Pancreas (tissue), 10 donors: ENCODE data around the gene RGS8. TPM values are rescaled to one million over a fixed set of nuclear protein-coding genes. Genes with fewer than 3 reads are reported as not detected.
"Not testable (repeated sequence)": the region's sequence is repeated elsewhere in the genome, so short reads cannot be mapped to it uniquely, and the experiment has no call there.

Experiments used
- ATAC-seq, 4 donors: fragments of 200-7000 bp; cut with Tn5 transposase; one replicate each; pipeline versions ENCODE4 v1.8.0 to v1.9.1; 2020; ENCODE audit warnings: mild to moderate bottlenecking in 4 of 4, moderate library complexity in 4 of 4
- DNase-seq, 6 donors: peaks; one replicate each; pipeline ENCODE4 v3.0.0-alpha.2; 2020
- FAIRE-seq: peaks from 2 replicates; lab custom pipeline; 2012; peaks lifted over from hg19 to GRCh38; lab: Jason Lieb, UNC
- H3K27ac ChIP-seq, 4 donors: fragments of 200-600 bp; sonication (generic); 1 replicate in 3 of 4; 2 replicates in 1 of 4; pipeline versions ENCODE4 v1.5.0 to v1.8.0; 2020
- H3K27me3 ChIP-seq, 4 donors: fragments of 200-600 bp; one replicate each; pipeline ENCODE4 v1.8.0; 2021
- H3K36me3 ChIP-seq, 3 donors: fragments of 200-600 bp; sonication (generic) in 1 of 3; one replicate each; pipeline versions ENCODE4 v1.5.0 to v1.8.0; 2020 to 2021
- H3K4me1 ChIP-seq, 3 donors: fragments of 200-600 bp; one replicate each; pipeline ENCODE4 v1.8.0; 2021
- H3K4me3 ChIP-seq, 4 donors: fragments of 200-600 bp; sonication (generic) in 2 of 4; one replicate each; pipeline versions ENCODE4 v1.5.0 to v1.8.0; 2020 to 2021
- H3K9me3 ChIP-seq, 4 donors: fragments of 200-600 bp; one replicate each; pipeline ENCODE4 v1.8.0; 2021
- WGBS, 2 donors: extraction: QIAGEN DNeasy Blood & Tissue Kit; methylation state at CpG; one replicate each; pipeline ENCODE4 v1.1.7; 2013; 5-methylcytosine and 5-hydroxymethylcytosine counted together
- intact Hi-C, 3 donors: fragments of 100-400 bp; cut with DNase I; formaldehyde crosslinking; loops; one replicate each; pipeline versions ENCODE4 v1.11.1 to v1.14.2; 2022
- polyA plus RNA-seq, 2 donors: library from polyadenylated mRNA; stranded (reverse); fragments of 200-250 nt; gene quantifications; one replicate each; pipeline ENCODE4 v1.2.3, GENCODE V29; 2013
- total RNA-seq, 6 donors: library from RNA; stranded (reverse); fragmentation: NEBNext Ultra II Directional in 4 of 6; extraction: Animal tissue kit (Norgen Biotek cat#: 25700) in 4 of 6; gene quantifications; one replicate each; pipeline versions ENCODE4 v1.2.1 to v1.2.4, GENCODE V29; 2021 to 2023
- TF ChIP-seq, protein P1 (sequence below), 4 donors: fragments of 200-600 bp; sonication (generic) in 3 of 4; IDR thresholded peaks; one replicate each; pipeline versions ENCODE4 v1.5.0 to v1.8.0; 2021; ENCODE audit warnings: antibody characterized with exemption in 4 of 4
- donor health status: healthy with polysubstance abuse.
- donor health status: DM: no; HTN: no; CAD: no; lungs with moderate emphysema.
- donor health status: DM: no; HTN: no; CAD: no.
- donor health status: control.
- donor health status: control.
- donor health status: Bipolar disorder and iron deficiency.
- donor health status: DM: yes; HTN: yes; CAD: no.
- donor health status: DM: no; HTN: no; CAD: no.
- donor health status: DM: no; HTN: no; CAD: no.
- donor health status: DM: yes; HTN: yes; CAD: no.

The RGS8 gene
- total and polyA plus RNA-seq, 8 donors: 0.02 TPM; not detected in 7

GRCh38 chr1:182699393-182700350, 15.3 kb upstream of the RGS8 start:
- FAIRE-seq: no peak
- peak in 2 of 4 donors; percentile 25 to 52 for ATAC-seq
- H3K27ac ChIP-seq: no peak overlapping the region
- H3K36me3 ChIP-seq: no peaks in the 10 kb centered on the region
- intact Hi-C loops: no loop called here
- no peak for DNase-seq
- TF ChIP-seq, protein P1, sequence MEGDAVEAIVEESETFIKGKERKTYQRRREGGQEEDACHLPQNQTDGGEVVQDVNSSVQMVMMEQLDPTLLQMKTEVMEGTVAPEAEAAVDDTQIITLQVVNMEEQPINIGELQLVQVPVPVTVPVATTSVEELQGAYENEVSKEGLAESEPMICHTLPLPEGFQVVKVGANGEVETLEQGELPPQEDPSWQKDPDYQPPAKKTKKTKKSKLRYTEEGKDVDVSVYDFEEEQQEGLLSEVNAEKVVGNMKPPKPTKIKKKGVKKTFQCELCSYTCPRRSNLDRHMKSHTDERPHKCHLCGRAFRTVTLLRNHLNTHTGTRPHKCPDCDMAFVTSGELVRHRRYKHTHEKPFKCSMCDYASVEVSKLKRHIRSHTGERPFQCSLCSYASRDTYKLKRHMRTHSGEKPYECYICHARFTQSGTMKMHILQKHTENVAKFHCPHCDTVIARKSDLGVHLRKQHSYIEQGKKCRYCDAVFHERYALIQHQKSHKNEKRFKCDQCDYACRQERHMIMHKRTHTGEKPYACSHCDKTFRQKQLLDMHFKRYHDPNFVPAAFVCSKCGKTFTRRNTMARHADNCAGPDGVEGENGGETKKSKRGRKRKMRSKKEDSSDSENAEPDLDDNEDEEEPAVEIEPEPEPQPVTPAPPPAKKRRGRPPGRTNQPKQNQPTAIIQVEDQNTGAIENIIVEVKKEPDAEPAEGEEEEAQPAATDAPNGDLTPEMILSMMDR (IDR thresholded peaks at IDR 0.05): no peak
- H3K9me3 ChIP-seq: no peaks in the 10 kb centered on the region
- WGBS, 2 donors: 60 to 65% methylated on average over 27 of the region's 27 CpGs
- H3K4me1 ChIP-seq: no peaks in the 10 kb centered on the region
- no peak overlapping the region for H3K4me3 ChIP-seq
- no peaks in the 10 kb centered on the region for H3K27me3 ChIP-seq

DNA sequence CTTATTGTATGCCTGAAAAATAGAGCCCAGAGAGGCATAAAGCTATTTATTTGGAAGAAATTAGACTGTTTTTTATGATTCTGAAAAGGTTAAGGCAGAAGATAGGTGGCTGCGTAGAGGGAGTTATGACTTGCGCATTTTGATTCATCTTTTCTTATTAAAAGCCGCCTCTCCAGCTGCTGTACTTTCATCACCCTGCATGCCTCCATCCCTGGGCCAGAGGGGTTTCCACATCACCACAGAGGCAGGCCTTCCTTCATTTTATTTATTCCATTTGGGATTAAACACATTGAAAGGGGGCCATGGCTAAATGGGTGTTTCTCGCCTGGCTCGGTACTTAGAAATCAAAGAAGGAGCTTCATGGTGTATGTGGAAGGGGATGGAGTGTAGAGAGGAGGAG, 14.6 kb upstream of the RGS8 start:
- no peak overlapping the region for H3K4me3 ChIP-seq
- no peaks in the 10 kb centered on the region for H3K36me3 ChIP-seq
- H3K4me1 ChIP-seq: no peaks in the 10 kb centered on the region
- ATAC-seq: no peak
- H3K27ac ChIP-seq: no peak overlapping the region
- TF ChIP-seq, protein P1 (IDR thresholded peaks at IDR 0.05): no peak
- FAIRE-seq: no peak
- no peaks in the 10 kb centered on the region for H3K9me3 ChIP-seq
- DNase-seq: no peak
- WGBS, 2 donors: 94 to 96% methylated on average over 5 of the region's 5 CpGs
- intact Hi-C loops: no loop called here
- H3K27me3 ChIP-seq: no peaks in the 10 kb centered on the region

- H3K4me3 ChIP-seq, H3K27me3 ChIP-seq, intact Hi-C loops, H3K27ac ChIP-seq, H3K4me1 ChIP-seq, H3K9me3 ChIP-seq, DNase-seq, ATAC-seq, H3K36me3 ChIP-seq, FAIRE-seq: not testable (repeated sequence)
Measured at GRCh38 chr1:182693139-182693538, 8.8 kb upstream of the RGS8 start.

- Histone ChIP-seq H3K27me3 (no peaks in the 10 kb centered on the region), H3K4me3 (no peak overlapping the region), H3K36me3 (no peaks in the 10 kb centered on the region), H3K27ac (no peak overlapping the region), H3K9me3 (no peaks in the 10 kb centered on the region), H3K4me1 (no peaks in the 10 kb centered on the region)
- FAIRE-seq: no peak
- intact Hi-C loops: no loop called here
- no peak for DNase-seq
- WGBS, 2 donors: 89 to 90% methylated on average over 1 of the region's 1 CpG
- no peak for ATAC-seq
- TF ChIP-seq, protein P1 (IDR thresholded peaks at IDR 0.05): no peak
Measured at GRCh38 chr1:182690886-182691443, 6.6 kb upstream of the RGS8 start.

- H3K27ac ChIP-seq: no peak overlapping the region
- no peaks in the 10 kb centered on the region for H3K4me1 ChIP-seq
- TF ChIP-seq, protein P1 (IDR thresholded peaks at IDR 0.05): no peak
- FAIRE-seq: no peak
- no peak for DNase-seq
- no peaks in the 10 kb centered on the region for H3K27me3 ChIP-seq
- H3K36me3 ChIP-seq: no peaks in the 10 kb centered on the region
- no peaks in the 10 kb centered on the region for H3K9me3 ChIP-seq
- no peak for ATAC-seq
- intact Hi-C loops: no loop called here
- no peak overlapping the region for H3K4me3 ChIP-seq
- WGBS, 2 donors: 93 to 94% methylated on average over 8 of the region's 8 CpGs
Measured at GRCh38 chr1:182688436-182689205, 4.2 kb upstream of the RGS8 start.
